Measurements from ENCODE around the gene KCND2. TPM values are rescaled to one million over a fixed set of nuclear protein-coding genes. Genes with fewer than 3 reads are reported as not detected.
"Not testable (repeated sequence)": the region's sequence is repeated elsewhere in the genome, so short reads cannot be mapped to it uniquely, and the experiment has no call there.

KCND2 gene
- total and polyA plus RNA-seq, 2 donors from 2014 or later = 0.19 TPM; not detected in 1

- FAIRE-seq (no peak), DNase-seq (no peak)
- H3K27me3 ChIP-seq (ENCODE audit: control insufficient read depth, insufficient read depth, low read length) = no peaks in the 10 kb centered on the region
- TF ChIP-seq CTCF (IDR thresholded peaks at IDR 0.05; ENCODE audit: borderline replicate concordance, extremely low read depth, insufficient read depth) = no peak
- no peak overlapping the region for H3K9ac ChIP-seq (ENCODE audit: low read length in 3 of 3)
- H3K4me1 ChIP-seq (ENCODE audit: control insufficient read depth in 2 of 3, insufficient read depth in 2 of 3, low read depth in 1 of 3, low read length in 3 of 3) = no peaks in the 10 kb centered on the region
- no peak overlapping the region for H3K27ac ChIP-seq (ENCODE audit: low read depth in 2 of 2, low read length in 2 of 2)
- no peaks in the 10 kb centered on the region for H3K9me3 ChIP-seq (ENCODE audit: control insufficient read depth in 2 of 3, insufficient read depth in 1 of 3, low read length in 3 of 3)
- H3K4me3 ChIP-seq (ENCODE audit: low read length in 3 of 3) = no peak overlapping the region
- H3K36me3 ChIP-seq (ENCODE audit: control insufficient read depth in 2 of 3, insufficient read depth in 3 of 3, low read length in 3 of 3) = no peaks in the 10 kb centered on the region
- intact Hi-C loops (cut with DNase I) = no loop called here
These were observed 501.5 kb downstream of the KCND2 start for GRCh38 chr7:120774481-120774880.

DNA sequence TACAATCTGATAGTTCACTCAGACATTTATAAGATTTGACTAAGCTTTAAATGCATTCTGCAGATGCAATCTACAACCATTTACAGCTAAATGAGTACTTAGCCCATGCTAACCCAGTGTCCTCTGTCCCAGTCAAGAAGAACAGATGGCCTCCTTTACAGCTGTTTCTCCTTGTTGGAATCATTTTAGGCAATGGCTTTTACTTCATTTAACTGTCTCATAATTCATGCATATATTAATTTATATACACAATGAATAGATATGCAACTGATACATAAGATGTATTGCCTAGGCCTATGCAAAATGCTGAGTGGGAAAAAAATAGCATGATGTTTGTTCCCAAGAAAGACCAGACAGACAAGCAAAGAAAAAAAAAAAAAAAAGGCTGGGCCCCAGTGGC is 502.8 kb downstream of the KCND2 start:
- no peak overlapping the region for H3K4me3 ChIP-seq (ENCODE audit: low read length in 3 of 3)
- no peak for FAIRE-seq

DNA sequence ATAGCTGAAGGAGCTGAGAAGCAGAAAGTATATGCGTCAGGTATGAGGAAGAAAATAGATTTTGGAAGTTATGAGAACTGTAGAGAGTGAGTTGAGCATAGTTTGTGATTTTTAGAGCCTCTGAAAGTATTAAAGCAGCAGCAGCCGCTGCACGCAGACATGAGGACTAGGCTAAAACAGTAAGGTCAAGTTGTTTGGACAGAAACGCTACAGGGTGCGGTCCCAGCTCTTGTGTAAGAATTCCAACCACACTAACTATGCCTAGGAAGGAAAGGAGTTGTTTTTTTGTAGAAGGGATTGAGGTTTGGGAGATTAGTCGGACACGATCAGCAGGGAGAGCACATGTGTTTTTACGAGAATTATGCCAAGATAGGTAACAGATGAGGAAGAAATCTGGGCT is 506.1 kb downstream of the KCND2 start:
- H3K4me3 ChIP-seq (ENCODE audit: low read length in 3 of 3) = not testable (repeated sequence)

More for the DNA sequence above, 502.8 kb downstream of the KCND2 start:
- no peak overlapping the region for H3K27ac ChIP-seq (ENCODE audit: low read depth in 2 of 2, low read length in 2 of 2)
- no peak for TF ChIP-seq CTCF (IDR thresholded peaks at IDR 0.05; ENCODE audit: borderline replicate concordance, extremely low read depth, insufficient read depth)
- no peaks in the 10 kb centered on the region for H3K9me3 ChIP-seq (ENCODE audit: control insufficient read depth in 2 of 3, insufficient read depth in 1 of 3, low read length in 3 of 3)
- H3K4me1 ChIP-seq (ENCODE audit: control insufficient read depth in 2 of 3, insufficient read depth in 2 of 3, low read depth in 1 of 3, low read length in 3 of 3) = no peaks in the 10 kb centered on the region
- intact Hi-C loops (cut with DNase I) = no loop called here
- no peaks in the 10 kb centered on the region for H3K36me3 ChIP-seq (ENCODE audit: control insufficient read depth in 2 of 3, insufficient read depth in 3 of 3, low read length in 3 of 3)
- H3K27me3 ChIP-seq (ENCODE audit: control insufficient read depth, insufficient read depth, low read length) = no peaks in the 10 kb centered on the region
- no peak overlapping the region for H3K9ac ChIP-seq (ENCODE audit: low read length in 3 of 3)
- DNase-seq = peak in 1 of 5 donors; percentile 46

DNA sequence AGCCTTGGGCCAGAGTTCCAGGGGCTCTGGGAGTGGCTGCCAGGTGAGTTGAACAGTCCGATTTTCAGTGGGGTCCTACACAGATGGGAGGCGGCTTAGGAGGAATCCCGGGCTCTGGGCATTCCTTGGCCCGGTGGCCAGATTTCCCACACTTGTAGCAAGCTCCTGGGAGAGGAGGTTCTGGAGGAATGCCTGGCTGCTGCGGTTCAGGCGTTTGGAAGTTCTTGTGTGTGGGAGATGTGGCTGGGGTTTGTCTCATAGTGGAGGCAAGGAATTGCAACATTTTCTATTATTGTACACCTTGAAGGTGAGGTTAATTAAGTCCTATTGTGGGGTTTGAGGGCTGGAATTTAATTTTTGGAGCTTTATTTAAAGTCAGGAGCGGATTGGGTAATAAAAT is 507.5 kb downstream of the KCND2 start:
- H3K27me3 ChIP-seq (ENCODE audit: control insufficient read depth, insufficient read depth, low read length); H3K4me3 ChIP-seq (ENCODE audit: low read length in 3 of 3); H3K36me3 ChIP-seq (ENCODE audit: control insufficient read depth in 2 of 3, insufficient read depth in 3 of 3, low read length in 3 of 3); FAIRE-seq; H3K9me3 ChIP-seq (ENCODE audit: control insufficient read depth in 2 of 3, insufficient read depth in 1 of 3, low read length in 3 of 3); DNase-seq; H3K9ac ChIP-seq (ENCODE audit: low read length in 3 of 3); H3K27ac ChIP-seq (ENCODE audit: low read depth in 2 of 2, low read length in 2 of 2); H3K4me1 ChIP-seq (ENCODE audit: control insufficient read depth in 2 of 3, insufficient read depth in 2 of 3, low read depth in 1 of 3, low read length in 3 of 3); intact Hi-C loops (cut with DNase I): not testable (repeated sequence)

More for the DNA sequence above, 506.1 kb downstream of the KCND2 start:
- FAIRE-seq; H3K9ac ChIP-seq (ENCODE audit: low read length in 3 of 3); H3K4me1 ChIP-seq (ENCODE audit: control insufficient read depth in 2 of 3, insufficient read depth in 2 of 3, low read depth in 1 of 3, low read length in 3 of 3); DNase-seq; intact Hi-C loops (cut with DNase I); H3K27ac ChIP-seq (ENCODE audit: low read depth in 2 of 2, low read length in 2 of 2); H3K27me3 ChIP-seq (ENCODE audit: control insufficient read depth, insufficient read depth, low read length); H3K36me3 ChIP-seq (ENCODE audit: control insufficient read depth in 2 of 3, insufficient read depth in 3 of 3, low read length in 3 of 3); H3K9me3 ChIP-seq (ENCODE audit: control insufficient read depth in 2 of 3, insufficient read depth in 1 of 3, low read length in 3 of 3): not testable (repeated sequence)

GRCh38 chr7:120780938-120781337 is 508.0 kb downstream of the KCND2 start:
- no peaks in the 10 kb centered on the region for H3K4me1 ChIP-seq (ENCODE audit: control insufficient read depth in 2 of 3, insufficient read depth in 2 of 3, low read depth in 1 of 3, low read length in 3 of 3)
- no peak for DNase-seq
- no peak for FAIRE-seq
- H3K4me3 ChIP-seq (ENCODE audit: low read length in 3 of 3) = no peak overlapping the region
- no peaks in the 10 kb centered on the region for H3K36me3 ChIP-seq (ENCODE audit: control insufficient read depth in 2 of 3, insufficient read depth in 3 of 3, low read length in 3 of 3)
- H3K27me3 ChIP-seq (ENCODE audit: control insufficient read depth, insufficient read depth, low read length) = no peaks in the 10 kb centered on the region
- intact Hi-C loops (cut with DNase I) = no loop called here
- no peaks in the 10 kb centered on the region for H3K9me3 ChIP-seq (ENCODE audit: control insufficient read depth in 2 of 3, insufficient read depth in 1 of 3, low read length in 3 of 3)
- H3K27ac ChIP-seq (ENCODE audit: low read depth in 2 of 2, low read length in 2 of 2) = no peak overlapping the region
- no peak overlapping the region for H3K9ac ChIP-seq (ENCODE audit: low read length in 3 of 3)
- no peak for TF ChIP-seq CTCF (IDR thresholded peaks at IDR 0.05; ENCODE audit: borderline replicate concordance, extremely low read depth, insufficient read depth)

DNA sequence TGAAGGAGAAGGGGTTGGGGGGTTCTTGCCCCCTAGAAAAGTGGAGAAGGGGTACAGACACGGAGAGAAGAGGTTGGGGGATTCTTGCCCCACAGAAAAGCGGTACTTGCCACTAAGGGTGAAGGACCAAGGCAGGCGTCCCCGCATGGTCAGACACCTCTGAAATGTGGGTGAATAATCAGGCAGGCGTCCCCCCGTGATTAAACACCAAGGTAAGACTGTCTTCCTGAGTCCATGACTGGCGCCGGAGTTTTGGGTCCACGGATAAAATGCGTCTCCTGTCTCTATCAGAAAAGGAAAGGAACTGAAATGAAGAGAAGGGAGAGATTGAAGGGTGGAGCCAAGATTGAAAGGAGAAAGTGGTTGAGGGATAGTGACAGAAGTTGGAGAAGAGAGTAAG is 508.9 kb downstream of the KCND2 start:
- H3K9me3 ChIP-seq (ENCODE audit: control insufficient read depth in 2 of 3, insufficient read depth in 1 of 3, low read length in 3 of 3); H3K4me1 ChIP-seq (ENCODE audit: control insufficient read depth in 2 of 3, insufficient read depth in 2 of 3, low read depth in 1 of 3, low read length in 3 of 3); DNase-seq; FAIRE-seq; H3K27ac ChIP-seq (ENCODE audit: low read depth in 2 of 2, low read length in 2 of 2); H3K4me3 ChIP-seq (ENCODE audit: low read length in 3 of 3); H3K36me3 ChIP-seq (ENCODE audit: control insufficient read depth in 2 of 3, insufficient read depth in 3 of 3, low read length in 3 of 3); H3K27me3 ChIP-seq (ENCODE audit: control insufficient read depth, insufficient read depth, low read length); intact Hi-C loops (cut with DNase I); H3K9ac ChIP-seq (ENCODE audit: low read length in 3 of 3): not testable (repeated sequence)
